Vagina (tissue), 2 donors: ENCODE results near the gene CYB5R4.

Source experiments
- CTCF ChIP-seq, 3 experiments: fragments of 450-650 bp in 2 of 3; fragments of 200-600 bp in 1 of 3; sonication (generic) in 1 of 3; IDR thresholded peaks; one replicate each; pipeline ENCODE4 v1.5.1; 2017 to 2019; ENCODE audit warnings: antibody characterized with exemption in 3 of 3, mild to moderate bottlenecking in 2 of 3, moderate library complexity in 2 of 3
- POLR2A ChIP-seq, 2 donors: fragments of 450-650 bp; IDR thresholded peaks; one replicate each; pipeline ENCODE4 v1.6.1; 2017; ENCODE audit warnings: antibody characterized with exemption in 2 of 2, mild to moderate bottlenecking in 2 of 2, moderate library complexity in 2 of 2

GRCh38 chr6:83860359-83860755, 868 bp downstream of the CYB5R4 start:
- TF ChIP-seq CTCF (IDR thresholded peaks at IDR 0.05) (no peak), POLR2A (IDR thresholded peaks at IDR 0.05) (no peak)
